ENCODE measurements around the gene RETREG3. TPM values are rescaled to one million over a fixed set of nuclear protein-coding genes. Genes with fewer than 3 reads are reported as not detected.

Gene RETREG3
- total and polyA plus RNA-seq, 9 of the 15 experiments (the other 6 are each of a cell fraction or from before 2014, with no cell fraction given), result 4.1 to 39.0 (median 16.9) TPM

DNA sequence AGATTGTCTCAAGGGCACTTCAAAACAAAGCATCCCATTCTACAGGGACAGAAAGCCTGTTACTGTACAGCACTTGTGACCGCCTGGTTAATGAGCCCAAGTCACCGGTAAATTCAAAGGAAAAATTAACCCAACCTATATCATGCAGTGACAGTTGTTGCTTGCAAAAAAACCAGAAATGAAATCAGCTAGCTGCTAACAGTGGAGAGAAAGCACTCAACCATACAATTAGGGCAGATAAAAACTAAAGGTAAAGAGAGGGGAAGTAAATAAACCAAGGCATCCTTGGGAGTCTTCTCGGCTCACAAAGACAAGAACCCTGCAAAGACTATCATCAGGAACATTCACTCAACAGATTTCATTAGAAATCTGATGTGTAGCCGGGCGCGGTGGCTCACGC lies 5.9 kb downstream of the RETREG3 start:
- H3K9me3 ChIP-seq (replicated peaks; ENCODE audit: control insufficient read depth, insufficient read depth, low read depth, low read length), result no peaks in the 10 kb centered on the region
- H3K4me2 ChIP-seq (ENCODE audit: insufficient read depth, low read length), result no peak overlapping the region
- no peak overlapping the region for H3K9ac ChIP-seq (ENCODE audit: insufficient read depth in 1 of 2, low read depth in 2 of 2, low read length in 2 of 2)
- in situ Hi-C loops (cut with MboI) (no loop called here), intact Hi-C loops (cut with micrococcal nuclease) (no loop called here)
- FAIRE-seq, result peak; percentile 62
- peaks cover 7 to 13% of the 10 kb centered on the region in 2 experiments; a peak in 3 of 5 replicates for H3K4me1 ChIP-seq (replicated peaks in 1 of 2; ENCODE audit: control insufficient read depth in 2 of 2, insufficient read depth in 2 of 2, low read length in 2 of 2)
- no peaks in the 10 kb centered on the region for H3K27me3 ChIP-seq (ENCODE audit: control insufficient read depth in 2 of 2, insufficient read depth in 2 of 2, low read length in 2 of 2)
- peaks cover 2% of the 10 kb centered on the region for H3K36me3 ChIP-seq (ENCODE audit: control insufficient read depth, insufficient read depth, low read length)
- H4K20me1 ChIP-seq (replicated peaks; ENCODE audit: control insufficient read depth, insufficient read depth, low read length), result peaks cover 3% of the 10 kb centered on the region; the same call in 1 of the 2 replicates
- ATAC-seq, result no peak
- H3K4me3 ChIP-seq, result no peak overlapping the region
- no peak overlapping the region for H2AFZ ChIP-seq (ENCODE audit: low read depth, low read length)
- no peak for DNase-seq (ENCODE audit: extremely low read depth in 1 of 4, low spot score in 3 of 4)
- no peaks in the 10 kb centered on the region for H3K9me1 ChIP-seq (ENCODE audit: control insufficient read depth, insufficient read depth, low read length)
- BruUV-seq (replicated peaks), result no TSS peak
- H3K27ac ChIP-seq (ENCODE audit: extremely low read depth, low read depth, low read length), result no peak overlapping the region
- ChIA-PET POLR2A (no interaction called here), CTCF (ENCODE audit: low intra/inter-chr PET ratio) (interaction anchor here (0.5 kb wide), 1 partner anchor 10 kb away, joined by 3 read pairs; no protein-coding TSS in a partner anchor)
- WGBS (ENCODE audit: insufficient coverage, low coverage, missing lambda C conversion rate), result 82% methylated on average over 7 of the region's 7 CpGs
- H3K79me2 ChIP-seq (ENCODE audit: control insufficient read depth, insufficient read depth, low read length), result peaks cover 83% of the 10 kb centered on the region
- TF ChIP-seq, protein P1, sequence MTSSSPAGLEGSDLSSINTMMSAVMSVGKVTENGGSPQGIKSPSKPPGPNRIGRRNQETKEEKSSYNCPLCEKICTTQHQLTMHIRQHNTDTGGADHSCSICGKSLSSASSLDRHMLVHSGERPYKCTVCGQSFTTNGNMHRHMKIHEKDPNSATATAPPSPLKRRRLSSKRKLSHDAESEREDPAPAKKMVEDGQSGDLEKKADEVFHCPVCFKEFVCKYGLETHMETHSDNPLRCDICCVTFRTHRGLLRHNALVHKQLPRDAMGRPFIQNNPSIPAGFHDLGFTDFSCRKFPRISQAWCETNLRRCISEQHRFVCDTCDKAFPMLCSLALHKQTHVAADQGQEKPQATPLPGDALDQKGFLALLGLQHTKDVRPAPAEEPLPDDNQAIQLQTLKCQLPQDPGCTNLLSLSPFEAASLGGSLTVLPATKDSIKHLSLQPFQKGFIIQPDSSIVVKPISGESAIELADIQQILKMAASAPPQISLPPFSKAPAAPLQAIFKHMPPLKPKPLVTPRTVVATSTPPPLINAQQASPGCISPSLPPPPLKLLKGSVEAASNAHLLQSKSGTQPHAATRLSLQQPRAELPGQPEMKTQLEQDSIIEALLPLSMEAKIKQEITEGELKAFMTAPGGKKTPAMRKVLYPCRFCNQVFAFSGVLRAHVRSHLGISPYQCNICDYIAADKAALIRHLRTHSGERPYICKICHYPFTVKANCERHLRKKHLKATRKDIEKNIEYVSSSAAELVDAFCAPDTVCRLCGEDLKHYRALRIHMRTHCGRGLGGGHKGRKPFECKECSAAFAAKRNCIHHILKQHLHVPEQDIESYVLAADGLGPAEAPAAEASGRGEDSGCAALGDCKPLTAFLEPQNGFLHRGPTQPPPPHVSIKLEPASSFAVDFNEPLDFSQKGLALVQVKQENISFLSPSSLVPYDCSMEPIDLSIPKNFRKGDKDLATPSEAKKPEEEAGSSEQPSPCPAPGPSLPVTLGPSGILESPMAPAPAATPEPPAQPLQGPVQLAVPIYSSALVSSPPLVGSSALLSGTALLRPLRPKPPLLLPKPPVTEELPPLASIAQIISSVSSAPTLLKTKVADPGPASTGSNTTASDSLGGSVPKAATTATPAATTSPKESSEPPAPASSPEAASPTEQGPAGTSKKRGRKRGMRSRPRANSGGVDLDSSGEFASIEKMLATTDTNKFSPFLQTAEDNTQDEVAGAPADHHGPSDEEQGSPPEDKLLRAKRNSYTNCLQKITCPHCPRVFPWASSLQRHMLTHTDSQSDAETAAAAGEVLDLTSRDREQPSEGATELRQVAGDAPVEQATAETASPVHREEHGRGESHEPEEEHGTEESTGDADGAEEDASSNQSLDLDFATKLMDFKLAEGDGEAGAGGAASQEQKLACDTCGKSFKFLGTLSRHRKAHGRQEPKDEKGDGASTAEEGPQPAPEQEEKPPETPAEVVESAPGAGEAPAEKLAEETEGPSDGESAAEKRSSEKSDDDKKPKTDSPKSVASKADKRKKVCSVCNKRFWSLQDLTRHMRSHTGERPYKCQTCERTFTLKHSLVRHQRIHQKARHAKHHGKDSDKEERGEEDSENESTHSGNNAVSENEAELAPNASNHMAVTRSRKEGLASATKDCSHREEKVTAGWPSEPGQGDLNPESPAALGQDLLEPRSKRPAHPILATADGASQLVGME (CRISPR knock-in tag; IDR thresholded peaks at IDR 0.05), result no peak
- TF ChIP-seq ZSCAN29 (IDR thresholded peaks at IDR 0.05), result no peak
